Measurements from ENCODE around the gene CREM. TPM values are rescaled to one million over a fixed set of nuclear protein-coding genes. Genes with fewer than 3 reads are reported as not detected.

The CREM gene
- total RNA-seq, 1 experiment from 2014 or later, result 21.4 TPM

- no peaks in the 10 kb centered on the region for H3K9me2 ChIP-seq (ENCODE audit: insufficient read depth)
- no peak for TF ChIP-seq POLR2AphosphoS5 (IDR thresholded peaks at IDR 0.05; ENCODE audit: low read depth, low read length)
- no peak for TF ChIP-seq ZFX (IDR thresholded peaks at IDR 0.05)
- no peak for TF ChIP-seq EZH2phosphoT487 (IDR thresholded peaks at IDR 0.05; ENCODE audit: borderline replicate concordance)
- TF ChIP-seq, protein P1, sequence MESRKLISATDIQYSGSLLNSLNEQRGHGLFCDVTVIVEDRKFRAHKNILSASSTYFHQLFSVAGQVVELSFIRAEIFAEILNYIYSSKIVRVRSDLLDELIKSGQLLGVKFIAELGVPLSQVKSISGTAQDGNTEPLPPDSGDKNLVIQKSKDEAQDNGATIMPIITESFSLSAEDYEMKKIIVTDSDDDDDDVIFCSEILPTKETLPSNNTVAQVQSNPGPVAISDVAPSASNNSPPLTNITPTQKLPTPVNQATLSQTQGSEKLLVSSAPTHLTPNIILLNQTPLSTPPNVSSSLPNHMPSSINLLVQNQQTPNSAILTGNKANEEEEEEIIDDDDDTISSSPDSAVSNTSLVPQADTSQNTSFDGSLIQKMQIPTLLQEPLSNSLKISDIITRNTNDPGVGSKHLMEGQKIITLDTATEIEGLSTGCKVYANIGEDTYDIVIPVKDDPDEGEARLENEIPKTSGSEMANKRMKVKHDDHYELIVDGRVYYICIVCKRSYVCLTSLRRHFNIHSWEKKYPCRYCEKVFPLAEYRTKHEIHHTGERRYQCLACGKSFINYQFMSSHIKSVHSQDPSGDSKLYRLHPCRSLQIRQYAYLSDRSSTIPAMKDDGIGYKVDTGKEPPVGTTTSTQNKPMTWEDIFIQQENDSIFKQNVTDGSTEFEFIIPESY (IDR thresholded peaks at IDR 0.05; ENCODE audit: extremely low read depth, insufficient replicate concordance, low read length), result no peak
- no peak for TF ChIP-seq EZH2 (IDR thresholded peaks at IDR 0.05)
- H3K4me1 ChIP-seq (ENCODE audit: control insufficient read depth in 1 of 2, insufficient read depth in 2 of 2, low read length in 2 of 2), result no peaks in the 10 kb centered on the region
- intact Hi-C loops (cut with micrococcal nuclease), result no loop called here
- H3K79me2 ChIP-seq (ENCODE audit: insufficient read depth, low read length), result no peaks in the 10 kb centered on the region
- peaks cover 0 to 5% of the 10 kb centered on the region in 2 experiments; a peak in 1 of 4 replicates for H3K9me3 ChIP-seq (ENCODE audit: control insufficient read depth in 1 of 2, insufficient read depth in 1 of 2, low read depth in 1 of 2, low read length in 2 of 2)
- H3K9ac ChIP-seq (ENCODE audit: low read length), result no peak overlapping the region
- POLR2A ChIA-PET, result no interaction called here
- BruUV-seq (replicated peaks), result no TSS peak
- no peaks in the 10 kb centered on the region for H4K20me1 ChIP-seq (ENCODE audit: insufficient read depth)
- H3K4me2 ChIP-seq (ENCODE audit: low read length), result no peak overlapping the region
- no peak overlapping the region for H3K4me3 ChIP-seq (replicated peaks in 1 of 2; ENCODE audit: low read depth in 1 of 2, low read length in 2 of 2)
- no peak for ATAC-seq
- CTCF ChIA-PET, result no interaction called here
- no peaks in the 10 kb centered on the region for H3K27me3 ChIP-seq (ENCODE audit: insufficient read depth, low read length)
- DNase-seq (ENCODE audit: low read depth, low spot score), result no peak
- no peak overlapping the region for H3K27ac ChIP-seq (ENCODE audit: low read depth, low read length)
- no peak overlapping the region for H2AFZ ChIP-seq (ENCODE audit: low read depth, low read length, poor library complexity, severe bottlenecking)
- RAD21 ChIA-PET (ENCODE audit: low non-redundant PET in 1 of 2, low total read pairs in 2 of 2, uncharacterized antibody in 2 of 2, unreplicated experiment in 2 of 2), result no interaction called here
- H3K36me3 ChIP-seq (ENCODE audit: control insufficient read depth in 1 of 2, insufficient read depth in 2 of 2, low read length in 2 of 2), result no peaks in the 10 kb centered on the region
Measured at GRCh38 chr10:35097510-35097909, 29.1 kb upstream of the CREM start.

DNA sequence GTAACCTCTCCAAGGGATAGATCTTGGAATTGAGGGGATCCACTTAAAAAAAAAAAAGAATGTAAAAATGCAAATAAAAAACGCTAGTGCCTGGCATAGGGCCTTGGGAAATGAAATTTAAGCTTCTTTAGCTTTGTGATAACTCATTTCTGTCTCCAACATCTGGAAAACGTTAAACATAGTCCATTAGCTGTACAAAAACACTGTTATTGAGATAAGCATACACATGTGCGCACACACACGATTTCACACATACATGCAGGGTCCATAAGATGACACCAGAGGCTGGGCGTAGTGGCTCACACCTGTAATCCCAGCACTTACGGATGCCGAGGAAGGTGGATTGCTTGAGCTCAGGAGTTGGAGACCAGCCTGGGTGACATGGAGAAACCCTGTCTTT is 22.8 kb upstream of the CREM start:
- no peaks in the 10 kb centered on the region for H3K9me3 ChIP-seq (ENCODE audit: control insufficient read depth in 1 of 2, insufficient read depth in 1 of 2, low read depth in 1 of 2, low read length in 2 of 2)
- CTCF ChIA-PET, result no interaction called here
- H3K27ac ChIP-seq (ENCODE audit: low read depth, low read length), result no peak overlapping the region
- H3K4me3 ChIP-seq (replicated peaks in 1 of 2; ENCODE audit: low read depth in 1 of 2, low read length in 2 of 2), result no peak overlapping the region
- no peaks in the 10 kb centered on the region for H3K36me3 ChIP-seq (ENCODE audit: control insufficient read depth in 1 of 2, insufficient read depth in 2 of 2, low read length in 2 of 2)
- RAD21 ChIA-PET (ENCODE audit: low non-redundant PET in 1 of 2, low total read pairs in 2 of 2, uncharacterized antibody in 2 of 2, unreplicated experiment in 2 of 2), result no interaction called here
- no peaks in the 10 kb centered on the region for H4K20me1 ChIP-seq (ENCODE audit: insufficient read depth)
- DNase-seq (ENCODE audit: low read depth, low spot score), result no peak
- H3K9ac ChIP-seq (ENCODE audit: low read length), result no peak overlapping the region
- H3K4me1 ChIP-seq (ENCODE audit: control insufficient read depth in 1 of 2, insufficient read depth in 2 of 2, low read length in 2 of 2), result no peaks in the 10 kb centered on the region
- H3K9me2 ChIP-seq (ENCODE audit: insufficient read depth), result no peaks in the 10 kb centered on the region
- H2AFZ ChIP-seq (ENCODE audit: low read depth, low read length, poor library complexity, severe bottlenecking), result no peak overlapping the region
- ATAC-seq, result no peak
- no peak overlapping the region for H3K4me2 ChIP-seq (ENCODE audit: low read length)
- intact Hi-C loops (cut with micrococcal nuclease), result no loop called here
- H3K27me3 ChIP-seq (ENCODE audit: insufficient read depth, low read length), result no peaks in the 10 kb centered on the region
- no peaks in the 10 kb centered on the region for H3K79me2 ChIP-seq (ENCODE audit: insufficient read depth, low read length)
- no TSS peak for BruUV-seq (replicated peaks)
- POLR2A ChIA-PET, result interaction anchor here (1.1 kb wide), 1 partner anchor 355 kb away, joined by 3 read pairs; no protein-coding TSS in a partner anchor
- TF ChIP-seq EGR1 (IDR thresholded peaks at IDR 0.05; ENCODE audit: low read depth), result no peak
- TF ChIP-seq, protein P1 (IDR thresholded peaks at IDR 0.05; ENCODE audit: extremely low read depth, insufficient replicate concordance, low read length), result no peak
- no peak for TF ChIP-seq POLR2AphosphoS5 (IDR thresholded peaks at IDR 0.05; ENCODE audit: low read depth, low read length)
- TF ChIP-seq MAX (IDR thresholded peaks at IDR 0.05), result no peak
- no peak for TF ChIP-seq JUND (IDR thresholded peaks at IDR 0.05)
- TF ChIP-seq, protein P2, sequence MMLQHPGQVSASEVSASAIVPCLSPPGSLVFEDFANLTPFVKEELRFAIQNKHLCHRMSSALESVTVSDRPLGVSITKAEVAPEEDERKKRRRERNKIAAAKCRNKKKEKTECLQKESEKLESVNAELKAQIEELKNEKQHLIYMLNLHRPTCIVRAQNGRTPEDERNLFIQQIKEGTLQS (IDR thresholded peaks at IDR 0.05), result no peak
- TF ChIP-seq ZFX (IDR thresholded peaks at IDR 0.05), result no peak
- TF ChIP-seq EZH2phosphoT487 (IDR thresholded peaks at IDR 0.05; ENCODE audit: borderline replicate concordance), result no peak
- TF ChIP-seq SIN3A (IDR thresholded peaks at IDR 0.05; ENCODE audit: low read depth), result no peak
- TF ChIP-seq ELF1 (IDR thresholded peaks at IDR 0.05; ENCODE audit: borderline replicate concordance, low read depth), result no peak
- TF ChIP-seq ZNF274 (IDR thresholded peaks at IDR 0.05; ENCODE audit: low read depth, low read length), result no peak
- TF ChIP-seq FOSL1 (IDR thresholded peaks at IDR 0.05; ENCODE audit: low read depth), result no peak
- no peak for TF ChIP-seq CBX3 (IDR thresholded peaks at IDR 0.05; ENCODE audit: low read depth)
- no peak for TF ChIP-seq TCF7L2 (IDR thresholded peaks at IDR 0.05; ENCODE audit: borderline replicate concordance, extremely low read depth, insufficient read depth, insufficient read length)
- no peak for TF ChIP-seq SRF (IDR thresholded peaks at IDR 0.05; ENCODE audit: low read depth)

Measured in HCT116 (cell line).